GM21723 (cell line): Measurements from ENCODE around the gene ASIC5.

Experiments used
- ATAC-seq: cut with Tn5 transposase; IDR thresholded peaks from one replicate; pipeline ENCODE4 v1.9.1; 2021; ENCODE audit warnings: mild to moderate bottlenecking, moderate library complexity; ENCODE audit not compliant: unreplicated experiment

ASIC5 gene

DNA sequence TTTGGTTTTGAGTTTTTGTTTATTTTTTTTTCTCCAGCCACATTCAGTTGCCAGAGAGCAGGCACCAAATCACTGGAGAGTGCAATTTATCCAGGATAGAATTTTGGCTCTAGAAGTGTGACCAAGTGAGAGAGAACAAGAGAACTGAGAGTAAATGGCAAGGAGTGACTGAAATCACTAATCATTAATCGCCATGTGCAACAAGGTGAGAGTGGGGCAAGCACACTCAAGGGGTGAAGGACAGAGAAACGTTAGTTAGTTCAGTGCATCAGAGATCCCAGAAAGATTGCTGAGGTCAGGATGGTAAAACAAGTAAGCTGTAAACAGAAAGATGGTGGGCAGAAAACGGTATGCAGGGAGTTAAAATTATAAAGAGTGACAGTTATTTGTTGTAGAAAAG lies 17.8 kb upstream of the ASIC5 start:
- no peak for ATAC-seq

DNA sequence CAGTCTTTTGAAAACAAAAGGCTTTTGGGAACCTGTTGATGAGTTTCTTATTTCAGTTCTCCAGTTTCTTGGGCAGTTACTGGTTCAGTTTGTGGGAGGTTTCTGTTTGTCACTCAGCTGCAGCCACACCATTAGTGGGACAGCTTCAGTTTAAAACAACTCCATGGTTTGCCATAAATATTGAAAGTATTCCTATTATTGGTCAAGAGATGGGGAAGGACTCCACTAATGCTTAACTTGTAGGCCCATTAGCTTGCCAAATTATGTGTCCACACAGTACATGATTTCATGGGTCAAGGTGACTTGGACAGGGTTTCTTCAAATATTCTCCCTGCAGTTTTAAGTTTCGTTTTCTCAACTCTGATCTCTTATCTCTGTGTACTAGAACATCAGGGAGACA lies 15.5 kb upstream of the ASIC5 start:
- ATAC-seq, result no peak

DNA sequence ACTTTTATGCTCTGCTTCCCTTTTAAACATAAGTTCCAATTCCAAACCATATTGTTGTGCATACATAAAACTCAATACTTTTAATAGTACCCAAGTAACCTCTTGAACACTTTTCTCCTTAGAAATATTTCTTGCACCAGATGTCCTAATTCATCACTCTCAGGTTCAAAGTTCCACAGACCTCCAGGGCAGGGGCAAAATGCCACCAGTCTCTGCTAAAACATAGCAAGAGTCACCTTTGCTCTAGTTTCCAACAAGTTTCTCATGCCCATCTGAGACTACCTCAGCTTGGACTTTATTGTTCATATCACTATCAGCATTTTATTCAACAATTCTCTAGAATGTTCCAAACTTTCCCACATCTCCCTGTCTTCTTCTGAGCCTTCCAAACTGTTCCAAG lies 13.7 kb upstream of the ASIC5 start:
- ATAC-seq, result no peak

DNA sequence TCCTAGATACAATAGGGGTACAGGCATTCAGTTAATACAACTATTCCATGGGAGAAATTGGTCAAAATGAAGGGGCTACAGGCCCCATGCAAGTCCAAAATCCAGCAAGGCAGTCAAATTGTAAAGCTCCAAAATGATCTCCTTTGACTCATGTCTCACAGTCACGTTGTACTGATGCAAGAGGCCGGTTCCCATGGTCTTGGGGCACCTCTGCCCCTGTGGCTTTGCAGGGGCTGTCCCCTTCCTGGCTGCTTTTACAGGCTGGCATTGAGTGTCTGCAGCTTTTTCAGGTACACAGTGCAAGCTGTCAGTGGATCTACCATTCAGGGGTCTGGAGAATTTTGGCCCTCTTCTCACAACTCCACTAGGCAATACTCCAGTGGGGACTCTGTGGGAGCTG lies 12.5 kb upstream of the ASIC5 start:
- ATAC-seq, result no peak

DNA sequence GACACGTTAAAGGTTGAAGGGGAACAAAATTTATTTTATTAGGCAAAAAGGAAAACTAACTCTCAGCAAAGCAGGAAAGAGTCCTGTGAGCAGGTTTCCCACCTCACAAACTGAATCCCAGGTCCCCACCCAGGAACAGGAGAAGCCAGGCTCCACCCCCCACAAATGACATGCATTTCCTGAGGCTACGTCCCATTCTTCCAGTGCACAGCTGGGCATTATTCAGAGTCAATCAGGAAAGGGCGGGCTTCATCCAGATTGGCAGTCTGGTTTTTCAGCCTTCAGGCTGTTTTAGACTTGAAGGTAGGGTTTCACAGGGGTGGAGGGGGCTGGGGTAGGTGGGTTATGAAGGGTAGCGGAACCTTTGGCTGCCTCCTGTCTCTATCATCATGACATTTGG lies 11.9 kb upstream of the ASIC5 start:
- no peak for ATAC-seq

DNA sequence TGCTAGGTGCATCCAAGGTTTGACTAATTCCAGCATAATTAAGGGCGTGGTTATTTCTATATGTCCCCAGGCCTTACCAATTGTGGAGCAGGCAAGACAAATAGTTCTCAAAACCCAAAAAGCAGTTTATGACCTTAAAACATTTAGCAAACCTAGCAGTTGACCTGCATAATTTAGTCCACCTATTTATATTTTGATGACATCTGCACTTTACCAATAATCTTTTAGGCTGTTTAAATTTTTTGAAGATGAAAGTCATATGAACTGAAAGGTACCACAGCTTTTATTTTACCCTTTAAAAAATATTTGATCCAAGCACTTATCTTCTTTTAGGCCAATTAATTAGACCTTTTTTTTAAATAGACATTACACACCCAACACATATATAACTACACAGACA lies 9.8 kb upstream of the ASIC5 start:
- ATAC-seq, result no peak

DNA sequence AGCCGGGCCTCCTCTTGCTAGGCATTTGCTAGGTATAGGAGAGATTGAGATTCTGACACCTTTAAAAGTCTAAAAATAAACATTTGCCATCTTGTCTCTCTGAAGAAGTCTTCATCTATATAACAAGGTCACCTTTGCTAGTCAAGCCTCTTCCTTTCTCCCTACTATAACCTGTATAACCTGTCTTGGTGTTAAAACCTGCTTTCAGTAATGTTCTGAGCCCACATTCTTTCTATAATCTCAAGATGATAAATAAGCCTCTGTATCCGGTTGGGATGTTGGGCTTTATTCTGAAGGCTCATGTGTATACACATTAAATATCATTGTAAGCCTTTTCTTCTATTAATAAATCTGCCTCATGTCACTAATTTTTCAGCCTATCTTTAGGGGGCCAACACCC lies 10.2 kb downstream of the ASIC5 start:
- no peak for ATAC-seq

DNA sequence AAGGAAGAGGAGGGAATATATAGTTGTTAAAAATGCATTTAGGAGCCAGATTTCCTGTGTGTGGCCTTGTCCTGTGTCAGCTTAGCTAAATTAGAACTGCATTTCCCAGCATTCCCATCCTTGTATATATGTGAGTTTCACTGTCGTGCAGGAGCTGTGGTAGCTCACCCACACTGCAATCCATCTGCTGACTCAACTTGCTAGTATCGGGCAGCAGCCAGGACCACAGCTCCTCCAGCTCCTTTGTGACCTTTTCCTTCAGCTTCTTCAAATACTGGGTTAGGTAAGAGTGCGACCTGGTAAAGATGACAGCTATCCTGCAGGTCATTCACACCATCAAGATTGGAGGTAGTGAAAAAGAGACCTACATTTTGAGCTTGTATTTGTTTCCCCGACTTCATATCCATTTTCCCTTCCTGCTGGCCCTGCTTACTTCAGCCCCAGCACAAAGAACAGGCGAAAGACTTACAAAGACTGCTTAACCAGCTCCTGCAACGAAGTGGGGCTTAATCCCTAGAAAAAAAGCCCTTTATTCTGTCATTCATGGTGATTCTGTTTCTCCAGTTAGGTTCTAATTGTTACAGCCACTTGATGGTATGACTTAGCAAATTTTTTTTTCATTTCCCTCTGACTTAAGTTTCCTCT lies 11.4 kb downstream of the ASIC5 start:
- ATAC-seq, result no peak

DNA sequence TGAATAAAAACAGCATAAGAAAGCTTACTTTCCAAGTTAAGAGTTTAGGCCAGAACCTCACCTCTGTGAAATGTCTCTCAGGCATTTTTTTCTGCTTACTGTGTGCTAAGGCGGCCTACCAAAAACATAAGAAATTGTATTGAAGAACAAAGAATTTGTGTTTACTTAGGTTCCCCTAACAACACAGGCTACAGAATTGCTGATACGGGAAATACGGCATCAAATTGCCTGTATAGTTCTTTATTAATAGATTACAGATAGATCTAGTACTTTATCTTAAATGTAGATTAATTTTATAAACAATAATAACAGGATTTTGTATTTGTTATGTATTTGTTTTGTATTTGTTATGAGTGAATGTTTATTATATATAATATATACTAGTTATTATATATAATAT lies 12.9 kb downstream of the ASIC5 start:
- ATAC-seq, result no peak

DNA sequence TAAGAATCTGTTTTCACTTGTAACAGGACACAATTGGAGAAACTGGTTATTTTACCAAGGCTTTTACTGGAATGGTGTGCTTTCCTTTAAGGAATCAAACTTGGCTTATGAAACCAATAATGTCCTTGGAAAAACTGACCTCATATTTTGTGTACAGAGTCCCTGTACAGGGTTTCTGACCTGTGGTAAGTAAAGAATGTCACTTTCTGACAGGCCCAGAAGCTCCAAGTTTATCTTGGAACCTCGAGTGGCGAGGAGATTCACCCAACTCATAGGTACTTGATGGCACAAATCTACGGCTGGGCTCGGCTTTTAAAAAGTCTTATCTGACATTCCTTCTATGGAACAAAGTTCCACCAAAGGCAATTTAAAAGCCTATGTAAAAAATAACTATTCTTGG lies 17.0 kb downstream of the ASIC5 start:
- ATAC-seq, result no peak

DNA sequence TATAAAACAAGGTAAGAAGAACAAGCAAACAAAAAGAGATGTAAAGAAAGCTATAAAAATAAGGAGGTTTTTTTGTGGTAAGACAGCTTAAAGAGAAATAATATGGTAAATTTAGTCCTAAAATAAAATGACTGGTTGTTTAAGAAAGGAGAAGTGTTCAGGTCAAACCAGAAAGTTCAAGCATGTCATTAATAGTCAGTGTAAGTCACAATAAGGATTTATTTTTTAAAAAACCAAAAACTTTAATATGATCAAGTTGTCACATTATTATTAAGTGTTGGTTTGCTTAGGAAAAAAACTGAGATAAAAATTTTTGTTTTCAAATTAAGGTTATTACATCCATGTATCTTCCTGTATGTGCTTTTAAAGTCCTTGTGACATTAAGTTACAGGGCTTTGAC lies 19.1 kb downstream of the ASIC5 start:
- no peak for ATAC-seq

DNA sequence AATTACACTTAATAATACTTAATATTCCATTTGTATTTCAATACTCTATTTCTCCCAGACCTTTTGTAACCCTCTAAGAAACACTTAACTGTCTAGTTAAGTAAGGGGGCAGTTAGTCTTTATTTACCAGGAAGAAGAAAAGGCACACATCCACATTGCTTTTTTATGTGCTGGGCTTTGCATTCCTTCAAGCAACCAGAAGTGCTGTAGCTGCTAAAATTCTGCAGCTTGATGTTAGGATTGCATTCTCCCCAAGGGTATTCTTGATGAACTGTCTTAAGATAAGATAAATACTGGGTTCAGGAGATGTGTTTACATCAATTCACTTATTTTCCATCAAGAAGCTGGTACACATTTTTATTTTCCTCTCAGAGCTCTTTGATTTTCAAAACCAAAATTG lies 24.0 kb downstream of the ASIC5 start:
- ATAC-seq, result no peak

DNA sequence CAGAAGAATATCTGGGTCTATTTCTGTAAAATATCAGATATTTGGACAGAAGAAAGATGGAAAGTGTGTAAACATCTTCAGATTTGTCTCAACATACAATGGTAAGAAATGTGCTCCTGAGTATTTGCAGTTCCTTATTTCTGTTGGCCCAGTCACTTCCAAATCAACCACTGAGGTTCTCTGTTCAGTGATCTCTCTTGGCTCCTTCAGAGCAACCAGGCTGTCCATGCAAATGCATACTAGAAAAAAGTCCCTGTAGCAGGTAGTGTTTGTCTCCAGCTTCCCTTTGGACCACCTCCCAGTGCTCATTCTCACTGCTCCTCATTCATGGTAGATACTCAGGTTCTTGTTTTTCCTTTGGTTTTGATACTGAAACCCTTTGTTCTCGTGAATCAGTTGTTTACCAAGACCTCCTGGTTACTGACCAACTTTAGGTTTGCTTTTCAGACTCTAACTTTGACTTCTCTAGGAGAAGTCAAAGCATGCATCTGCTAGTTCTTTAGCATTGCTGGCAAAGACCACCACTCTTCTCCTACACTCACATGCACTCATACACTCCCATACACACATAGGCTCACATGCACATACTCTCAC lies 28.8 kb downstream of the ASIC5 start:
- ATAC-seq, result no peak

DNA sequence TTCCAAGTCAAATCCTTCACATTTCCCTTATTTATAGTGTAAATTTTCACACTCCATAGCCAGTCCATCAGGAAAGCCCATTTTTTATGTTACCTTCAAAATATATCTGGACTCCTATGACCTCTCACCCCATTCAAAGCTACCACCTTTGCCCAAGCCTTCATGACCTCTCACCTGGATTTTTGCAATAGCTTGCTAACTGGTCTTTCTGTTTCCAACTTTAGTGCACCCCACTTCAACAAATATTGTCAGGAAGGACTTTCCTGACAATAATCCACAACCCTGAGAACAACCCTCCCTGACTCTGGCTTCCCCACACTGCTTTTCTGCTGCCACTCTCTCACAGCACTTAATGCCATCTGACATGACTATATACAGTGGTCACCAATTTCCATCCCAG lies 33.4 kb downstream of the ASIC5 start:
- no peak for ATAC-seq

DNA sequence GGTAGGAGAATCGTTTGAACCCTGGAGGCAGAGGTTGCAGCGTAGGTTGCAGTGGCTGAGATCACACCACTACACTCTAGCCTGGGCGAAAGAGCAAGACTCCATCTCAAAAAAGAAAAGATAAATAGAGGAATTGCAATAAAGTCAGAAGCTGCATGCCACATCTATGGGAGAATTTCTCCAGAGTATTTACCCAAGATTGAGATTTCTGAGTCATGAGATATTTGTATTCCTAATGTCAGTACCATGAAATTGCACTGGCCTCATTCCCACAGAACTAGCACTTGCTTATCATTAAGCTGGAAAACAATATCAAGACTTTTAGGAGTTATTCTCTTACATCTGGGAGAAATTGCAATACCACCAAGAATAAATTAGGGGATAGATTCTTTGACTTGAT lies 37.4 kb downstream of the ASIC5 start:
- ATAC-seq, result no peak

DNA sequence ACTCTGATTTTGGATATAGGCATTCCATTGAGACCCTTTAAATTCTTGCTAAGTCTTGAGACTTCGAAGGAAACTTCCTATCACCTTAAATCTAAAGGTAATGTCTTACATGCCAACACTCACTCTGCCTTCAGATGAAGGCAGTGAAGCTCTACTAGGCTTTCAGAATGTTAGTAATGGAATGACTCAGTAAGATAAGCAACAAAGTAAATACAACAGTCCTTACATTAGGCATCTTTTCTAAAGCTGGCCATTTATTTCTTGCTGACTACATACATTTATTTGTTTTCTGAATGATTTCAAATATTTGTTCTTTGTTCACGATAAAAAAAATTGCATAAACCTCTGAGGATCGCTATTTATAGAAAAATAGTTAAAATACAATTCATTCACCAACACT lies 43.5 kb downstream of the ASIC5 start:
- no peak for ATAC-seq

DNA sequence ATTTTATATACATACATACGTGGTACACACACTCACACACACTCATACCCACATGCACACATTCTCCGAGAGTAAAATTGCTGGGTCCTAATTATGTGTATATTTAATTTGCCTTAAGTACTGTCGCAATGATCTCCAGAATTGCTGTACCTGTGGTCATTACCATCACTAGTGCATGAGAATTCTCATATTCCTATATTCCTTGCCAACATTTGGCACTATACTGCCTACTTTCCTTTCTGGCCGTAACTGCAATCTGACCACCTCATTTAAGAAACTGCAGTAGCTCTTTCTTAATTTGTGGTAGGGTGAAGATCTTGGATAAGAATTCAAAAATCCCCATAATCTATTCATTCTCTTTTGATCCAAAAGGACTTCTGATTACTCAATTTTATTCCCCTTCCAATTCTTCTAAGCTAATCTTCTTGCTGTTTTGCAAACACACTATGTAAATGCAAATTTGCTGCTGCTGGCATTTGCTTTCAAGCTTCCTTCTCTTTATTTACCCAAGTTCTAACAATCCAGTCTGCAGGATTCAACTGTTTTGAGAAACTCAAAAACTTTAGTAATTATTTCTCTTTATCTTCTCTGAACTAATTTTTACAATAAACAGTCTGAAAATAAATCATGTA lies 45.1 kb downstream of the ASIC5 start:
- ATAC-seq, result no peak

DNA sequence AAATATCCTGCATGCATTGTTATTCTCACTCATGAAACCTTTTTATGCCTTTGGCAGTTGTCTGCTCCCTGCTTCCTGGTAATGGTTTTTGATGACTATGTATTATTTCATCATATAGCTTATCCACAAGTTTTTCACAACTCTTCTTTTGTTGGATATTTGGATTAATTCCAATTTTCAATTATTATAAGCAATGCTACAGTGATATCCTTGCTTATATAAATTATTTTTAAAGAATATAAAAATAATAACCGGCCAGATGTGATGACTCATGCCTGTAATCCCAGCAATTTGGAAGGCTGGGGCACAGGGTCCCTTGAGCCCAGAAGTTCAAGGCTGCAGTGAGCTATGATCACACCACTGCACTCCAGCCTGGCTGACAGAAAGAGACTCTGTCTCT lies 47.0 kb downstream of the ASIC5 start:
- no peak for ATAC-seq

DNA sequence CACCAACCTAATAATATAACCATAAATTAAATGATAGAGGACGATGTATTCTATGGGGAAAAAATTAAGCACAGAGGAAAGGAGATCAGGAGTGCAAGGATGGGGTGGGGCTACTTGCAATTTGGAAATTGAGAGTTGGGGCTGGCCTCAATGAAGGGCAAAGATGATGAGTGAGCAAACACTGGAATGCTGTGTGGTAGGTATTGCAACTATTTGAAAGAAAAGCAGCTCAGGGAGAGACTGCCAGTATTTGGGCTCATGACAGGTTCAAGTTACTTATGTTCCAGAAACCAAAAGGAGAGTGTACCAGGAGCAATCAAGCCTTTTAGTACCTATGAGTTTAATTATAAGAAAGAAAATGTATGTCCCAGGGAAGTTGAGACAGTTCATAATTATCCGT lies 47.4 kb downstream of the ASIC5 start:
- ATAC-seq, result no peak

DNA sequence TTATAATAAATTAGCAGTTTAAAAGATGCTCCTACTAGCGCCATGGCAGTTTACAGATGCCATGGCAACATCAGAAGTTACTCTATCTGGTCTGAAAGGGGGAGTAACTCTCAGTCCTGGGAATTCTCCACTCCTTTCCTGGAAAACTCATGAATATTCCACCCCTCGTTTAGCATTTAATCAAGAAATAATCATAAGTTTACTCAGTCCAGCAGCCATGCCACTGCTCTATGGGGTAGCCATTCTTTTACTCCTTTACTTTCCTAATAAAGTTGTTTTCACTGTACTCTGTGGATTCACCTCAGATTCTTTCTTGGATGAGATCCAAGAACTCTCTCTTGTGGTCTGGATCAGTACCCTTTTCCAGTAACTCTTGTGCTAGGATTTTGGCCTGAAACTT lies 55.0 kb downstream of the ASIC5 start:
- ATAC-seq, result no peak

DNA sequence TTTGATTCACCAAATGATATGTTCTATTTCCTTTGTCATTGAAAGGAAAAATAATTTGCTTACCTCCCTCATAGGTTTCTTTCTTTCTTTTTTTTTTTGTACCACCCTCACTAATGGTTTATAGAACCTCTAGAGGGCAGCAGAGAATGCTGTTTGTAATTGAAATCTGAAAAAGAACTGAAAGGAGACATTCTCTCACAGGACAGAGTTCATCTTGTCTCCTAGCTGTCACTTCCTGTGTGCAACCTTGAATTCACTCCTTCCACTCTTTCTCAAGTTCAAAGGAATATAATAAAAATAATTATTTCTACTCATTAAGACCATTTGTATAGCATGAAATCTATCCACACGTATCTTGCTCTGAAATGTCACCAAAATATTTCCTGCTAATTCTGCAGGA lies 56.2 kb downstream of the ASIC5 start:
- ATAC-seq, result peak; percentile 96

DNA sequence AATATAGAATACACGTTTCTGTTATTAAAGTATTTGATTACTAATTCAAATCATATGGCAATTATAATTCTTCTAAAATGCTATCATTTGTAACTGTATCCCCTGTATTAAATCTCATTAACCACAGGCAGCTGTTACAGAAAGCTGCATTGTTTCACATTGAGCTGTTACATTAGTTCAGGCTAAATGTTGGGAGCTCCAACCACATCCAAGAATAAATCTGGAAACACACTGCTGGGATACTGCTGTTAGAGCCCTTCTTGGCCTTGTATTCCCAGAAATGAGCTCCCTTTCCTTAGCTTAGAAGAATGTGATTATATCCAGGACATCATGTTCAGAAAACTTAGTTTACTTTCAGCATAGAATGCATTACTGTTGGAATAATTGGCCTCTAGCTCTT lies 59.1 kb downstream of the ASIC5 start:
- no peak for ATAC-seq

DNA sequence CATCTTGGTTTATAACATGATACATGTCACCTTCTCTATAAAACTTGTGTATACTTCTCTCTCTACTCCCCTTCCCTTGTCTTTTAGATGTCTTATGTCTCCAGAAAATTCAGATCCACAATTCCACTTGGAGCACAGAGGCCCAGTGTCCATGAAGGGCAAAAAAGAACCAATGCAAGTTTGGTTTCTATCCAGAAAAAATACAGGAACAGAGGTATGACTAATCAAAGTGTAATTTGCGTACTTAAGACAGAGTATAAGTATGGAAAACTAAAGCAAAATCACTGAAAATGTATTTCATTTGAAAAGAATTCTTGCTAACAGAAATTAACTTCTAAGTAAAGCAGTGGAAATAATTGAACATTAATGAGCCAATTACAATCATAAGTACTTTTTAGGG lies 61.1 kb downstream of the ASIC5 start:
- no peak for ATAC-seq
